GM19043 (cell line): ENCODE results near the gene IL2RA.
"Not testable (repeated sequence)": the region's sequence is repeated elsewhere in the genome, so short reads cannot be mapped to it uniquely, and the experiment has no call there.

Experiments used
- ATAC-seq: cut with Tn5 transposase; IDR thresholded peaks from one replicate; pipeline ENCODE4 v1.9.1; 2021; ENCODE audit warnings: low read depth; ENCODE audit not compliant: unreplicated experiment

The IL2RA gene

DNA sequence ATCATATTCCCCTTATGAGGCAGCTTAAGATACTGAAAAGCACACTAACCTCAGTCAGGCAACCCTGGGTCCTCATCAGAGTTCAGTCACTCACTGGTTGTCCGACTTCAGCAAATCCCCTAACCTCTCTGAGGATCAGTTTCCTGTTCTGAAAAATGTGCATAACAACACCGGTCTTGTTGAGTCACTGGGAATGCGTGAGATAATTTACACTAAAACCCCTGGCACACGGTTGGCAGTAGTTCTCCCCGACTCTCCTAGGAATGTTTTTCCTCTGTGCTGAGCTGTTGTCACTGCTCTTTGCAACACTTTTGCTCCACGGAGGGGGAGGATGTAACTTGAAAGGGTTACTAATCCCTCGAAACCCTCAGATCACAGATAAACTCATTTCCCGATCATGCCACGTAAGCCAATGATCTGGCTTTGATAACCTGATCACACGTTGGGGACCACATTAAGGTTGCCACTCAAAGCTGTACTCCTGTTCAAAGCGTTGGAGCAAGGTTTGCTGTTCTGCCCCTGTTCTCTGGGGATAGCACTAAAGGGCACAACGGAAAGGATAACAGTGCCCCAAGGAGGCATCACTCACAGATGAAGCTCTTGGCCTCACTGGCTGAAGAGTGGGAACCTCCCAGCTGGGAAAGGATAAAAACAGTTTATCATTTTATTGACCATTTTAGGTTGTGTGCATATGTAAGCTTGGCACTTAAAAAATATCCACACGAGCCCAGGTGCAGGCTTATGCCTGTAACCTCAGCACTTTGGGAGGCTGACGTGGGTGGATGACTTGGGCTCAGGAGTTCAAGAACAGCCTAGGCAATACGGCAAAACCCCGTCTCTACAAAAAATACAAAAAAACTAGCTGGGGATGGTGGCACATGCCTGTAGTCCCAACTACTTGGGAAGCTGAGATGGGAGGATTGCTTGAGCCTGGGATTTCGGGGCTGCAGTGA lies 21.6 kb upstream of the IL2RA start:
- no peak for ATAC-seq

DNA sequence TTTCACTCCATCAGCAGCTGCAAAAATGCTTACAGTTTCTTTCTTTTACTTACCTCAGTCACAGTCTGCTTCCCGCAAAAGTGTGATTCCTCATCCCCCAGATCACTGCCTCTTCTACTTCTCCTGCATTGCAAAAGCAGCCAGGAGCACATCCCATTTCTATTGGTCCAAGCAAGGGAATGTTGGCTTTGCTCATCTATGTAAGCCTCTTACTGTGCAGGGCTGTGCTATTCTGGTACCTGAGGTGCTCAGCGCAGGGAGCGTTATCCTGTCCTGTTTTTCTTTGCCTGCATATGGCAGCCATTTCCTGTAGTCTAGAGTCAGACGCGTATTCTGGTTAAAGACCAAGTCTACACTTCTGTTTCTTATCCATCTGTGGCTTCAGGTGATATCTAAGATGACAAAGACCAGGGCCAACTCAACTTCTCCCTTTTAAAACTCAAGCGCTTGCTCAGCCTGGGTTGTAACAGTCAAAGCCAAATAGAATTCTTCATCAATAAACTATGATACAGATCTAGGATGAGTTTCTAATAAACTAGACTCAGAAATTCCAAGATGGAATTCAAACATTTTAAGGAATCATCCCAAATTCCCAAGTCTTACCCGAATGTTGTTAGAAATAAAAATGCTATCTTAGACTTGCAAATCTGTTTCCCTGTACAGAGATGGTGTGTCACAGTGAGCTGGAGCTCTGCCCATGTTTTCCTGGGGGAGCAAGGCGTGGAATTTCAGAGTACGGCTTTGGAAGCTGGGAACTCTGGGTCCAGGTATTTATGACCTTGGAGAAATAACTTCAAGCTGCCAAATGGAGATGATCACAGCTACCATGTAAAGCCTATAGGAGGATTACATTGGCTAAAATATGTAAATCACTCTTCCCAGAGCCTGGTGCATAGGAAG lies 20.6 kb upstream of the IL2RA start:
- no peak for ATAC-seq

DNA sequence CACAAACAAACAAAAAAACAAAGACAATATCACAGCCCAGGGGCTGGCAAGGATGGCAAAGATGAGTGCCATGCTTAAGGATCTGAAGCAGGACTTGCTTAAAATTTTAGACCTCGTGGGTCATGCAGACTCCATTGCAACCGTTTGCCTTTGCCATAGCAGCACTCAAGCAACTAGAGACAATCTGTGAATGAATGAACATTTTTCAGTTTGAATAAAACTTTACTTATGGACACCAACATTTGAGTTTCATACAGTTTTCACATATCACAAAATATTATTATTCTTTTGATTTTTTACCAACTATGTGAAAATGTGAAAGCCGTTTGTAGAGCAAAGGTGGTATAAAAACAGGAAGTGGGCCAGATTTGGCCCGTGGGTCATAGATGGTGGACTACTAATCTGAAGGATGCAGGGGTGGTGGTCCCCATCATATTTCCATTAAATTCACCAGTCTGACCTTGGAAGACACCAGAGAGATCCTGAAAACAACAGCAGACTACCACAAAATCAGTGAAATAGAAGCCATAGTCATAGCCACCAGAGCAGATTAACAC lies 18.3 kb upstream of the IL2RA start:
- ATAC-seq = no peak

DNA sequence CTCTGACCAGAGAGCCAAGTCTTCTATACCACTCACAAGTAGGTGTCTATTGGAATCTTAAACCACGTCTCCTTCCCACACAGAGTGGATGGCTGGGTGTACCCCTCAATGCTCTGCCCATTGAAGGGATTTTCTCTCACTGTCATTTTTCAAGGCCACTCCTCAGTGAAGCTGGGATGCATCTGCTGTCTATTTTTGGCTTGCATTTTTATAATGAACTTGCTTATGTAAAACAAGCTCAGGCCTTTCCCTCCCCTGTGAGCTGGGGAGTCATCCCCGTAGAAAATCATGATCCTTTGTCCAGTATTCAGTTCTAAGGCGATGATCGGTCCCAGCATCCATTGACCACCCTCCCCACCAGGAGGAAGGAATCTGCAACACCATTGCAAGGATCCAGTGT lies 16.9 kb upstream of the IL2RA start:
- ATAC-seq = no peak

DNA sequence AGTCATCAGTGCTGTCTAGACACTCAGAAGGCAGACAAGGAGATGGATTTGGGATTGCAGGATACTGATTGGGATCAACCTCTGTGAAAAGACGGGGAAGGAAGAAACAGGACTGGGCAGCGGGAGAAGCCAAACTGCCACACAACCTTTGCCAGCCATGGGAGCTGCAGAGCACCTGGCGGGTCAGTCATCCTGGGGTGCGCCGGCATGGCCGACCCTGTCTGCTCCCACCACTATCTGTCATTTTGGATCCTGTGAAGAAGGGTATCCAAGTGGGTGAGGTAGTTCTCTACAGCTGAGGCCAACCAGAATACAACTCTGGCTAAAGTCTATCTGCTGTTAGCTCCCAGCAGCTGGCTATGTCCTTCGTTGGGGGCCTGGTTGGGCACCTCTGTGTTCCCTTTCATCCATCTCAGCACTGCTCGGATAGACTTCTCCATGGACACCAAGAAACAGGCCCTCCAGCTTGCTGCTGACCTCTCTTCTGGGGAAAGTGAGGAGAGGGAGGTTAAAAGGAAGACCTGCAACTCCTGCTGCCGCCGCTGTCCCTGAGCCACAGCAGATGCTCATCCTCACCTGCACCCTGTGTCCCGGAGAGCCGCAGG lies 15.0 kb upstream of the IL2RA start:
- no peak for ATAC-seq

DNA sequence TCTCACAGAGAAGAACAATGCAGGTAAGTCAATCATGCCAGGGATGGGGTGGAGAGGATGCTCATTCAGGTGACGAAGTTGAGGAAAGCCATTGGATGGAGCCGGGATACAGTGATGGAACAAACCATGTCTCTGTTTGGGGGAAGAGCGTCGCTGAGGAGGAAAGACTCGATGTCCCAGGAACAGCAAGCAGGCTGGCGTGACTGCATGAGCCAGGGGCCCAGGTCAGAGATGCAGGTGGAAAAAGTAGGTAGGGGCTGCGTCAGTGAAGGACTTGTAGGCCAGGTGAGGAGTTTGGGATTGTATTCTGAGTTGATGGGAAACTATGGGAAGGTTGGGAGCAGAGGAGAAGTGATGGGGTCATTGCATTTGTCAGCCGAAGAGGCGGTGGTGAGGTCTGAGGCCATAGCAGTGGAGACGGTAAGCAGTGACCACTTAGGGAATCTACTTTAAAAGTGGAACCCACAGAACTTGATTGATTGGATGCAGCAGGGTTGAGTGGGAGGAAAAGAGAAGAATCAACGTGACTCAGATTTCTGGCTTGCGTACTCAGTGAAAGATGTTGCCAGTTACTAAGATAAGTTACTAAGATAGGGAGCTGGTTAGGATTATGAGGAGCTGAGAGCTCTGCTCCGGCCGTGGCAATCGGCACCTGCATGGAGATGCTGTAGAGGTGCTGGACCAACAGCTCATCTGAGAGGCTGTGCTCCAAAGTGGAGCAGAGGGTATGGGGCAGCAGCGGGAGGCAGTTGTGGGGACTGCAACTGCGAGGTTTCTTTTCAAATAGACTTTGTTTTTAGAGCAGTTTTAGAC lies 12.5 kb upstream of the IL2RA start:
- ATAC-seq = no peak

DNA sequence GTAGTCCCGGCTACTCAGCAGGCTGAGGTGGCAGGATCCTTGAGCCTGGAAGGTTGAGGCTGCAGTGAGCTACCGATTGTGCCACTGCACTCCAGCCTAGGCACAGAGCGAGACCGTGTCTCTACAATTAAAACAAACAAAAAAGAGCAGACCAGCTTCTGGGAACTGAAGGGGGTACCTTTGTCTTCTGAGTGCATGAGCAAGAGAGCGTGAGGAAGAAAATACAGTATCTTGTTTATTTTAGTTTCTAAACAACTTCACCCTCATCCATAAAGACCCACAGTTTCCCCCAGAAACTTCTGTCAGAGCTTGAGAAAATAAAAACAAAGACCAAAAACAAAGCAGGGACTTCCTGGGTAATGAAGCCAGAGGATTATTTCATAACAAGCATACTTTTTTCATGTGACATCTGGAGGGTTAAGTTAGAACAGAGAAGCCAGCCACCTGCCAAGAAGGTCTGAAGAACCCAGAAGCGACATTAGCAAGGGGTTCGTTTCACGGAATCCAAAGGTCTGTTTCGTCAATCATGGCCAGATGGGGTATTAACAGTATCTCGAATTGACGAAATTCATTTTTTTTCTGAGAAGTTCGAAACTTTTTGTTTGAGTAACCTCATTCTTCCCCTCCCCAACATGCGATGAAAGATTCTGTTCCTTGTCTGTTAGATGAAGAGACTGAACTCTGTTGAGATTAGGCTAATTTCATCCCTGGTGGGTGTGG lies 10.2 kb upstream of the IL2RA start:
- ATAC-seq = peak; percentile 41

DNA sequence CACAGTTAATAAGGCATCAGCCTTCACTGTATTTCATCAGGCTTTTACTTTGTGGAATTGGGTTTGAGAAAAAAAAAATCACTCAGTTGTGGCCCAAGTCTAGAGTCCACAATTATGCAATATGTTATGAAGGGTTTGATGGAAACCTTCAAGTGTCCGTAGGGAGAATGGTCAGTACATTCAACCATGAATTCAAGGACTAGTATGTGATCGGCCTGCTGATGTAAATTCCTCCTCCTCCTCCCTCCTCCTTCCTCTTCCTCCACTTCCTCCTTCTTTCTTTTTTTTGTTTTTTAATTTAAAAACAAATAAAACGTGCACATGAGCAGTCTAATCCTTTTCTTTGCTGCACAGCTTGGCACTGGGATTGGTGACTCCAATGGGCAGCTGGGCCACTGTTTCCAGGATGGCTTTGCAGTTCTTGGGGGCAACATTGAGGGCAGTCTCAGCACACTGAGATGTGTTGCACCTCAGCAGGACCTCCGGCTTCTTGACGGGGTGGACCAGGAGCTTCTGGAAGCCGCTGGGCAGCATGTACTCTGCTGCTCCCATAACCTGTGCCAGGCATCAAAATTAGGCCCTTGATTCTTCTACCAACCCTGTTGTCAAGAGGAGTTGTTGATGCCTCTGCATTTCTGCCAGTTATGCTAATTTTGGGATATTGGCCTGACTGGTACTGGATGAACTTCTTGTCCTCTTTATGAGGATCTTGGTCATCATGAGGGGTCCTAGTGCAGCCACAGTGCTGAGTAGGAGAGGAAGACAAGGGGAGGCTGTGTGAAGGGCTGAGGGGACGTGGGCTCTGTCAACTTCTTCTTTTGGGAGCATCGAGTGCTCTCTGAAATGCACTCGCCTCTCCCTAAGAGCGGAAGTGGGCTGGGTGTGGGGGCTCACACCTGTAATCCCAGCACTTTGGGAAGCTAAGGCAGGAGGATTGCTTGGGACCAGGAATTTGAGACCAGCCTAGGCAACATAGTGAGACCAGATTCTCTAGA lies 9.3 kb upstream of the IL2RA start:
- ATAC-seq = no peak

DNA sequence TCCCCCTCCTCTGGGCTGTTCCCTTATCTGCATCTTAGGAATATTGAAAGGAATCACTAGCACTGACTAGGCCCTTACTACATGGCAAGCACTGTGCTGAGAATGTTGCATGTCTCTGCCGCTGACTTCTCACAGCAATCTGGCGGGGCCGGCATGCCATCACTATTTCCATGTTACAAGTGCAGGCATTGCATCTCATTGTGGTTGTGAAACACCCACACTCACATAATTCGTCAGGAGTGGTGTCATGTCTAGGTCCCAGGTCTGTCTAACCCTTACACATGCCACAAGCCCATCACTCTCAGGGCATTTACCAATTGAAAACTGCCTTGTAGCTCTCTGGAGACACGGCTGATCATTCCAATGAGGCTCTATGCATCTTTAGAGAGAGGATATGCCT lies 8.5 kb upstream of the IL2RA start:
- ATAC-seq = no peak

DNA sequence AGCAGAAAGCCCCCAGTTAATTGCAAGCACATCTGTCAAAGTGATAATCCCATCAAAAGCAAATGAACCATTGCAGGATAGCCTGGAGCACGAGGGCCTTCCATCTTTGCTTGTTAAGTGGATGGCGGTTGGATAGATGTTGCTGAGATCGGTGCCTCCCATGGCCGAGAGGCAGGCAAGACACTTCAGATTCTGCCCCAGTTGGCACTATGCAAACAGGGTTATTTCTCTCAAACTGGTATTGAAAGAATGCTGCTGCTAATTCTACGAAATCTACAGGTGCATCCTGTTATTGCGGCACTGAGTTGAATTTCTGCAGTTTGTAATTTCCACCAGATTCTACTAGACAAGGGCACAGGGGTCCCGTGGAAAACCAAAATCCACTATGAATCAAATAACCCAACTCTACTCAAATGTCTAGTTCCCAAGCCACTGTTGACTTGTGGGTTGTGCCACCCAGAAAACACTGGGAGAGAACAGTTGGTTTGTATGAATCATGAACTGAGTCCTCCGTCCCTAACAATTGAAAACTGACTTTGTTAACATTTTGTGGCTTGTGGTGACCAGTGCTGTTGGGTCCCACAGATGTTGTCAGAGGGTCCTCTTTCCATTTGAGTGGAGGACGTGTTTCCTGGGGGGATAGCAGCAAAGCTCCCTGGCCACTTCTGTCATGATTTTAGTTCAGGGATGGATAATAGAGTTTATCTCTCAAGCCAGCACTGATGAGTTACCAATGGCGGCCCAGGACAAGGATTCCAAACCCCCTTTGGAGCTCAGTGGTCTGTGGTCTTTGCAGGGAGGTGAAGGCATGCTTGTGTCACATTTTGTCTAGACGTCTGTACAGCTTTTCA lies 7.1 kb upstream of the IL2RA start:
- ATAC-seq = no peak

DNA sequence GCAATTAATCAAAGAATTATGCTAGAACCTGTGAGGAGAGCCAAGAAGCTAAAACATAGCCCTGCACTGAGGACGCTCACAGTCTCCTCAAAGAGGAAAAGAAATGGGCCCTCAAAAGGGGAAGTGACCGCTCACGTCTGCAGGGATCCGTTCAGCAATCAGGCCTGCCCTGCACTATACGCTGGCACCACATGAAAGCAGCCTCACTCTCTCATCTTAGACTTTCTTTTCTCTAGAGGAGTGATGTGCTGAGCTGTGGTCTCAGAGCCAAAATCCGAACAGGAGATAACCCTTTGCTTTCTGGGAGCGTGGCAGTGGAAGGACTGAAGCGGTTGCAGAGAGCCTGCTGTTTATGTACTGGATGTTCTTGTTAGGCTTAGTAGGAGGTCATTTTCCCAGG lies 6.3 kb upstream of the IL2RA start:
- peak; percentile 48 for ATAC-seq

DNA sequence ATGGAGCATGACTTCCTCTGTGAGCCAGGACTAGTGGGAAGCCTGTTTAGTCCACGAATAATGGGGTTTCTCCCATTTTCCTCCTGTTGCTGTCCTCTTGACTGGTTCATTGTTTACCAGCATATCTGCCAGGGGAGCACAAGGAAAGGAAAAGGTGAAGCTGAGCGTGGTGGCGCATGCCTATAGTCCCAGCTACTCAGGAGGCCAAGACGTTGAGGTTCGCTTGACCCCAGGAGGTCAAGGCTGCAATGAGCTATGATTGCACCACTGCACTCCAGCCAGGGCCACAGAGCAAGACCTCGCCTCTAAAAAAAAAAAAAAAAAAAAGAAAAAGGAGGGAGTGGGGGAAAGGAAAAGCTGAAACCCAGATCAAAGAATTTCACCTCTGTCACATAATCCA lies 5.8 kb upstream of the IL2RA start:
- no peak for ATAC-seq

DNA sequence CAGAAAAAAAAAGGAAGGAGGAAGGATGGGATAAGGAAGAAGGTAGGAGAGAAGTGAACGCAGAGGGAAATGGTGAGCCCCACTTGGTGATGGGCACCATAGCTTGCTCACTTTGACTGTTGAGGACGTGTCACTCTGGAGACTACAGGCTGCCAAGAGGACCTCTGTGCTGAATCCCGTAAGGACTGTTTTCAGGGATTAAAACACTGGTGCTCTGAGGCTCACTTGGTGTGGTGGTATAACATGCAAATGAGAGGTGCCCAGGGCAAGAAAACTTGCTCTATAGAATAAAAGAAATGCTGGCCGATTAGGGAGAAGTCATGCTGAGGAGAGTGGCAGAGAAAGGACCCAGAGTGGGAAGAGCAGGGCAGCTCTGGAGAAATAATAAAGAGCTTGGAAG lies 5.3 kb upstream of the IL2RA start:
- ATAC-seq = no peak

DNA sequence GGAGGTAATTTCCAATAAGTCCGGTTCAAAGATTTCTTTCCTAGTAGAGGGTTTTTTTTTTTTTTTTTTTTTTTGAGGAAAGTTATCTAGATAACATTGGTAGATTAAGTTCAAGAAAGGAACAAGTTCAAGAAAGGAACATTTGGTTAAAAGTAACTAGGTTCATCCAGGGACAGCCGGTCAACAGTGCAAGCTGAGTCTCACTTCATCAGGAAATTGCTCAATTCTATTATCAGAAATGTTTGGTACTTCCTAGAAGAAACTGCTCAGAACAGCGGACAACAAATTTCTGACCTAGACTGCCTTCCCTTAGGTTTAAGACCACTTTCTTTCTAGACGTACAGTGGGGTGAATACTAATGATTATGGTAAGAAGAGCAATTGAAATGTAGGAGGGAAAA lies 3.7 kb upstream of the IL2RA start:
- no peak for ATAC-seq

DNA sequence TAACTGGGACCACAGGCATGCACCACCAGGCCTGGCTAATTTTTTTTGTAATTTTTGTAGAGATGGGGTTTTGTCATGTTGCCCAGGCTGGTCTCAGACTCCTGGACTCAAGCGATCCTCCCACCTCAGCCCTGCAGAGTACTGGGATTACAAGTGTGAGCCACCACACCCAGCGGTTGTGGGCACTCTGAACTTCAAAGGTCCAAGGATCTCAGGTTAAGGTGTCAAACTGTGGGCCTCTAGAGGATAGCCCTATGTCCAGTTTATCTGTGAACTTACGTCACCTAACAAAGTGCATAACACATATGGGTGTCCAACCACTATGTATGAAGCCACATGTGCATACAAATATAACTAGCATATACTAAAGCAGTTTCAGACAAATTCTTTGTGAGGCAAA lies 3.2 kb upstream of the IL2RA start:
- no peak for ATAC-seq

DNA sequence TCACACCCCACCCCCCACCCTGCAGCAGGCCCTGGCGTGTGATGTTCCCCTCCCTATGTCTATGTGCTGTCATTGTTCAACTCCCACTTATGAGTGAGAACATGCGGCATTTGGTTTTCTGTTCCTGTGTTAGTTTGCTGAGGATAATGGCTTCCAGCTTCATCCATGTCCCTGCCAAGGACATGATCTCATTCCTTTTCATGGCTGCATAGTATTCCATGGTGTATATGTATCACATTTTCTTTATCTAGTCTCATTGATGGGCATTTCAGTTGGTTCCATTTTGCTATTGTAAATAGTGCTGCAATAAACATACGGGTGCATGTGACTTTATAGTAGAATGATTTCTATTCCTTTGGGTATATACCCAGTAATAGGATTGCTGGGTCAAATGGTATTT lies 2.6 kb upstream of the IL2RA start:
- not testable (repeated sequence) for ATAC-seq

DNA sequence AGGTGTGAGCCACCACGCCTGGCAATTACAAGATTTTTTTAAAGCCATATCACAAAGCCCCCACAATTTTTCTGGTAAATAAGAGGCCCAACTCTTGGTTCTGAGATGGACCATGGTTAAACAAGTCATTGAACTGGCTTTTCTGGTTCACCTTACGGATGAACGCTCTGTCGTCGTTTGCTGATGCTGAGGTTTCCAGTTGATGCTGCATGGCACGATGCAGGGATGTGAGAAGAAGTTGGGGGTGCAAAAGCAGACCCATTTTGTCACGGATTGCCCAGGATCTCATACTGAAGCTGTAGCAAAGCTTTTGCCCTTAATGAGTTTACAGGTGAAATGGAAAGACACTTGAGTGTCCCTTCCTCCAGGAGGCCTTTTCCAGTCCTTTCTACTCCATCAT lies 2.0 kb upstream of the IL2RA start:
- no peak for ATAC-seq
